GM12873 (cell line): Measurements from ENCODE around the gene CS.

Source experiments
- CTCF ChIP-seq: IDR thresholded peaks from 2 replicates; pipeline ENCODE4 v1.5.1; 2012; ENCODE audit warnings: low read depth, mild to moderate bottlenecking, moderate library complexity, low read length, control low read depth; ENCODE audit not compliant: insufficient read depth; ENCODE audit errors: missing control alignments

The CS gene

DNA sequence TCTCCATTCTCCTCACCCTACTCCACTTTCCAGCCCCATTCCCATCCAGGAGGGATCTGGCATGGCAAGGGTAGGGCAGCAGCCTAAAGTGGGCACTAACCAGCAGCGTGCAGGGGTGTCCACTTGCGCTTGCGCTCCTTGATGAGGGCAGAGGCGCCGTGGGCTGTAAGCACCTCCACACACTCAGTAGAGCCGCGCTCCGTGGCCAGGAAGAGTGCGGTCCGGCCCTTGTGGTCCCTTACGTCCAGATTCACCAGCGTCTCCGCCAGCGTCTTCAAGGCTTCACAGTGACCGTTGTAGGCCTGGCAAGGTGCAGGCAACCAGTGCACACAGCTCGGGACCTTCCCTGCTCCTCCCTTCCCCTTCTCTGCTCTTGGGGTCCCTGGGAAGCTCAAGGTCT is 52.2 kb downstream of the CS start:
- TF ChIP-seq CTCF: no peak

- no peak for TF ChIP-seq CTCF
Measured at GRCh38 chr12:56244494-56244893, 55.6 kb downstream of the CS start.

DNA sequence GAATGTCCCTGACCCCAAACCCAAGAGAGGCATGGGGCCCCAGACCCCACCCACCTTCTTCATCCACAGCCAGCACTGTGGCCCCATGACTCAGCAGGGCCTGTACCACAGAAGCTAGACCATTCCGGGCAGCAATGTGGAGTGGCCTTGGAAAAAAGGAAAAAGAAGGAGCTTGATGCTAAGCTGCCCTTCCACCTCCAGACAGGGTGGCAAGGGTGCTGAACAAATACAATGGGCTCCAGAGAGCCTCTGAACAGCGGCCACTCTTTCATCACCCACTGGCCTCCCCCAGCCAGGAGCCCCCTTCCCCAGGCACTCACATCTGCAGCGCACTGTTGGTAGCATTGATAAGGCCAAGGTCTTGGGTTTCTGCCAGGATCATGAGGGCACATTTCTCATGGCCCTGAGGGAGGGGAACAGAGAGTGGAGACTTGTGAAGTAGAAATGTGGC is 56.4 kb downstream of the CS start:
- no peak for TF ChIP-seq CTCF

- no peak for TF ChIP-seq CTCF
Measured at GRCh38 chr12:56242986-56243385, 57.1 kb downstream of the CS start.

- no peak for TF ChIP-seq CTCF
Measured at GRCh38 chr12:56241424-56242303, 58.5 kb downstream of the CS start.

GRCh38 chr12:56237552-56237951 is 62.6 kb downstream of the CS start:
- no peak for TF ChIP-seq CTCF

DNA sequence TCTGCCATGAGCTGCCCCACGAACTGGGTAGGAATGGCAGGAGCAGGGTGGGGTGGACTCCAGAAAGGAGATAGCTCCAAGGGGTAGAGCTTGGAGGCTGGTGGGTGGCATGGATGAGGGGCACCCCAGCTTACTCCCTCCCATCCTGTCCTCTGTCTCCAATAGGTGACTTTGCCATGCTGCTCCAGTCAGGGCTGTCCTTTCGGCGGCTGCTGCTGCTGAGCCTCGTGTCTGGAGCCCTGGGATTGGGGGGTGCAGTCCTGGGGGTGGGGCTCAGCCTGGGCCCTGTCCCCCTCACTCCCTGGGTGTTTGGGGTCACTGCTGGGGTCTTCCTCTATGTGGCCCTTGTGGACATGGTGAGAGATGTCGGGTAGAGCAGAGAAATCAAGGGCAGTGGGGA is 63.1 kb downstream of the CS start:
- TF ChIP-seq CTCF: no peak
